Activated CD8-positive, alpha-beta memory T cell treated with anti-CD3 and anti-CD28 coated beads for 4 hours (primary cell): ENCODE data around the gene EFCAB13.
"Not testable (repeated sequence)": the region's sequence is repeated elsewhere in the genome, so short reads cannot be mapped to it uniquely, and the experiment has no call there.

Experiments used
- DNase-seq, 2 donors: peaks; one replicate each; pipeline ENCODE4 v3.0.0-alpha.2; 2020; ENCODE audit warnings: low read depth in 2 of 2

EFCAB13 gene

DNA sequence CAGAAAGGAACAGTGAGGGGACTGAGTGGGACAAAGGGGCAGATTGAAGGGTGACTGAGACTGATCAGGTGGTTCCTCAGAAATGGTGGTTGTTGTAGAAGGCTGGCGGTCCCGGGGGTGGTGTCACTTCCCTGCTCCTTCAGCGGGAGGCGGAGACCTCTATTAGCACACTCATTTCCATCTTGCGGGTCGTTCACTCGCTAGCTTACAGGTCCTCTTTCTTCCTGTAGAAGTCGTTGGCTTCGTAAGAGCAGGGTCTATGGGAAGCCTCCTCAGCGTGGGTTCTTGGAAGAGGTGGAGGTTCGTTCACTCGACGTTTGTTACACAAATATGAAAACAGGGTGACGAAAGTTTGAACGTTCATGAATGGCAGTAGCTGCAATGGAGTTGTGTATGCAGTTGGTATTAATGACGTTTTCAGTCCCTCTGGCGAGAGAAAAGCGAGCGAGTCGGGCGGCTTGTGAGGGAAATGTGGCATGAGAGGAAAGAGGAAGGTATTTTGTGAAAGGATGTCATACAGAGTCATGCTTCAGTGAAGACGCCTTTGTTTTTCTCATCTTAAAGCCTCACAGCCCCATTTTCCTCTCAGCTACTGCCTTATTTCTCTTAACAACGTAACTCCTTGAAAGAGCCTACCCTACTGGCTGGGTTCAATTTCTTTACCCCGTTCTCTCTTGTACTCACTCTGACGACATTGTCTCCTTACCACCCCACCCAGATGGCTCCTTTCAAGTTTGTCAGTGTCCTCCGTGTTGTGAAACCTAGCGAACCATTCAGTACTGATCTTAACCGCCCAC, 667 bp downstream of the EFCAB13 start:
- DNase-seq = peak in 1 of 2 donors; percentile 15

- DNase-seq = no peak
These were observed 1.4 kb downstream of the EFCAB13 start for GRCh38 chr17:47325176-47325575.

GRCh38 chr17:47330548-47330947, 6.8 kb downstream of the EFCAB13 start:
- no peak for DNase-seq

GRCh38 chr17:47332287-47332686, 8.5 kb downstream of the EFCAB13 start:
- no peak for DNase-seq

GRCh38 chr17:47335101-47335936, 11.6 kb downstream of the EFCAB13 start:
- no peak for DNase-seq

DNA sequence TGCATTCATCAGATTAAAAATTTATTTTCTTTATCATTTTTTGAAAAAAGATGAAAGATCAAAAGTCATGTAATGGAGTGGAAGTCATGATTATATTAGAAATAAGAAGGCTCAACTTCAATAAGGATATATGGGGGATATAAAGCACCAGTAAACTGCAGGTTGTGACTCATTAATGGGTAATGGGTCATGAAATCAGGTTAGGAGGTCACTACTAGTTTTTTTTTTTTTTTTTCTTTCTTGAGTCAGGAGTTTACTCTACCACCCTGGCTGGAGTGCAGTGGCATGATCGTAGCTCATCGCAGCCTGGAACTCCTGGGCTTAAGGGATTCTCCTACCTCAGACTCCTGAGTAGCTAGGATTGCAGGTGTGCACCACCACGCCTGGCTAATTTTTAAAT, 14.3 kb downstream of the EFCAB13 start:
- no peak for DNase-seq

- DNase-seq = no peak
These were observed 29.1 kb downstream of the EFCAB13 start for GRCh38 chr17:47352848-47353247.

- no peak for DNase-seq
These were observed 34.9 kb downstream of the EFCAB13 start for GRCh38 chr17:47358652-47359051.

DNA sequence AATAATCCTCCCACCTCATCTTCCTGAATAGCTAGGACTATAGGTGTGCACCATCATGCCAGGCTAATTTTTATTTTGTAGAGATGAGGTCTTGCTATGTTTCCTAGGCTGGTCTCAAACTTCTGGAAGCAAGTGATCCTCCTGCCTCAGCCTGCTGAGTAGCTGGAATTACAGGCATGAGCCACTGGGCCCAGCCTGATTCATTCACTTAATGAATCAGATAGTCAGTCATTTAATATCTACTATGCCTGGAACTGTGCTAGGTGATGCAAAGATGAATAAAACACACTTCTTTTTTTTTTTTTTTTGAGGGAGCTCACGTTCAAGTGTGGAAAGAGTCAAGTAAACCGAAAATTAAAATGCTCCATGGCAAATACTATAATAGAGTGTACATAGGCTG, 39.4 kb downstream of the EFCAB13 start:
- no peak for DNase-seq

GRCh38 chr17:47367257-47367656, 43.5 kb downstream of the EFCAB13 start:
- no peak for DNase-seq

GRCh38 chr17:47368262-47368661, 44.5 kb downstream of the EFCAB13 start:
- DNase-seq = no peak

DNA sequence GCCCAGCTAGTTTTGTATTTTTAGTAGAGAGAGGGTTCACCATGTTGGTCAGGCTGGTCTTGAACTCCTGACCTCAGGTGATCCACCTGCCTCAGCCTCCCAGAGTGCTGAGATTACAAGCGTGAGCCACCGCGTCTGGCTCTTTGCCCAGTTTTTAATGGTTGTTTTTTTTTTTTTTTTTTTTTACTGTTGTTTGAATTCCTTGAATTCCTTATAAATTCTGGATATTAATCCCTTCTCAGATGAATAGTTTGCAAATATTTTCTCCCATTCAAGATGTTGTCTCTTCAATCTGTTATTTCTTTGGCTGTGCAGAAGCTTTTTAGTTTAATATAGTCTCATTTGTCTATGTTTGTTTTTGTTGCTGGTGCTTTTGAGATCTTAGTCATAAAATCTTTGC, 47.1 kb downstream of the EFCAB13 start:
- DNase-seq = not testable (repeated sequence)

- no peak for DNase-seq
These were observed 49.2 kb downstream of the EFCAB13 start for GRCh38 chr17:47373002-47373401.

DNA sequence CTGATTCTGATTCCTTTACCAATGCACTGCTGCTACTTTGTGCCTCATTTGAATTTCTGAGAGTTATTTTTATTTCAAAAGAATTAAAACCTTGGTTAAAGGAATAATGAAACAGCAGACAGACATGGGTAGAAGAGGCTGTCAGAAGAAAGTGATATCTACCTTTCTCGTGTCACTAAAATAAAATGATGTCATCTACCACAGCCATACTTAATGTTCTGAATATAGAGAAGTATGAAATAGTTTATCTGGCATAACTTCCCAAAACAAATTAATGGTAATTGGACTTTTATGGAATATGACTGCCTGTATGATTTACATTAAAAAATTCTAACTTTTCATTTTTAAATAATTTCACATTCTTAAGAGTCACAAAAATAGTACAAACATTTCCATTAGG, 52.5 kb downstream of the EFCAB13 start:
- DNase-seq = no peak

GRCh38 chr17:47388825-47389224, 65.1 kb downstream of the EFCAB13 start:
- no peak for DNase-seq

- not testable (repeated sequence) for DNase-seq
These were observed 73.9 kb downstream of the EFCAB13 start for GRCh38 chr17:47397532-47398128.

- DNase-seq = no peak
These were observed 76.6 kb downstream of the EFCAB13 start for GRCh38 chr17:47400333-47400732.

- no peak for DNase-seq
These were observed 77.3 kb downstream of the EFCAB13 start for GRCh38 chr17:47401100-47401499.

GRCh38 chr17:47404006-47404405, 80.3 kb downstream of the EFCAB13 start:
- DNase-seq = no peak

GRCh38 chr17:47404875-47405274, 81.1 kb downstream of the EFCAB13 start:
- DNase-seq = no peak

DNA sequence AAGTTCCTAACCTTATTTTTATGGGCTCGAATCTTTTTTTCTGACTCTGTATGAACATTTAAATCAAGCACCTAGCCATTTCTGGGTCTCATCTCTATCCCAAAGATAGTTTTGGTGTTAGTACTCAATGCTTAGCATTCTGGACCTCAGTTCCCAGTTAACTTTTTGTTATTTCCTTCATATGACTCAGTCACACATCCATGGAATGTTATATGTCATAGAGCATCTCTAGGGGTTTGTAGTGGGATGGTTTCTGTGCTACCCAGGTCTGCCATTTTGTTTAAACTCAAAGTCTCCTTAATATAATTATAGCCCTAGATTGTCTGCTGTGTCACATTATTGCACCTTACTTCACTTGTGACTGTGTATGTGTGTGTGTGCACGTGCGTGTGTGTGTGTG, 90.1 kb downstream of the EFCAB13 start:
- DNase-seq = no peak

DNA sequence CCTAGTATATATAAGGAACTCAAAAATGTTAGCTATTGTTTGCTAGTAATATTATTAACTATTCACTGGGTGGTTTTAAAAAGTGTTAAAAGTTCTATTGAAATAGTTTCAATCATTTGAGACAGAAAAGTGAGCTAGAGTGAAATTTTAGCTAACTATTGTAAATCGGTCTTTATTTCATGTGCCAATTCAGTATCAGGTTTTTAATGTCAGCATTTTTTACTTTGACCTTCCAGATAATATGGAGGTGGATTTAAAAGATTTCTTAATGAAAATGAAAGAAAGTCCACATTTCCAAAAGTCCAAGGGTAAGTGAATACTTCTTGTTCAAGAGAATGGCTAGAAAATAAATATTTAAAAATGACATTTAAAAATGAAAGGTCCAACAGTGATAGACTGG, 90.9 kb downstream of the EFCAB13 start:
- DNase-seq = no peak
